GM21723 (cell line): ENCODE results near the gene ADIPOR2.

ENCODE experiments used
- ATAC-seq: cut with Tn5 transposase; IDR thresholded peaks from one replicate; pipeline ENCODE4 v1.9.1; 2021; ENCODE audit warnings: mild to moderate bottlenecking, moderate library complexity; ENCODE audit not compliant: unreplicated experiment

Gene ADIPOR2

DNA sequence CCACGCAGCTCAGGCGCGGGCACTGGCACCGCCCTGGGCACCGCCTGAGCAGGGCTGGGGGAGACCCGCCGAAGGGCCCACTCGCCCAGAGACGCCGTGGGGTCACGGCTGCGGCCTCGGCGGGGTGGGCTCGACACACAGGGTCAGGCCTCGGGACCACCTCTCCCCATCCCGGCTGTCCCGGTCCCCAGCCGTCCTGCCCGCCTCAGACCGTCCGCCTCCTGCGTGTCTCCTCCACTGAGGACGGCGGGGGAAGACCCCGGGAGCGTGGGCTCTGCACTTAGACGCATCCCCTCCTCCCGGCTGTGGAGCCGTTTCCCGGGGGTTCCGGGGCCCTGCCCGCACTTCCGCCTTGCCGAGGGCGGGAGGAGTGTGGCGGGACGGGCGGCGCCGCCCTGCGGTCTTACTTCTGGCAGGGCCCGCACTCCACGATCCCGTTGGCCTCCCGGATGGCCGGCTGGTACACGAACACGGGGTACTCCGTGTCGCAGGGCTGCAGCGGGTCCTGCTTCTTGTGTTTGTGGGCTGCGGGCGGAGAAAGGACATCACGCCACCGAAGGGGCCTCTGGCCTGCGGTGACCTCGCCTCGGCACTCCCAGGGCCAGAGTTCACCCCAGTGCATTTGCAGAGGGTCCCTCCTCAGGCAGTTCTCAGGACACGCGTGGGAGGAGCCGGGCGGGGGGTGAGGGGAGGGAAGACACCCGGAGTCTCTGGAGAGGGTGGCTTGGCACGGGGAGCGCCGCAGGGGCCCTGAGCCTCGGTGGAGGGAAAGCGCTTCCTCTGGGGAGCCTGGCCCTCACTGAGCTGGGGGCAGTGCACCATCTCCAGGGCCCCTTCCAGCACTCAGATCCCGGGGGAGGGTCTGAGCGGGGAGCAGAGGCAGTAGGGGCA lies 106.4 kb downstream of the ADIPOR2 start:
- peak; percentile 21 for ATAC-seq

DNA sequence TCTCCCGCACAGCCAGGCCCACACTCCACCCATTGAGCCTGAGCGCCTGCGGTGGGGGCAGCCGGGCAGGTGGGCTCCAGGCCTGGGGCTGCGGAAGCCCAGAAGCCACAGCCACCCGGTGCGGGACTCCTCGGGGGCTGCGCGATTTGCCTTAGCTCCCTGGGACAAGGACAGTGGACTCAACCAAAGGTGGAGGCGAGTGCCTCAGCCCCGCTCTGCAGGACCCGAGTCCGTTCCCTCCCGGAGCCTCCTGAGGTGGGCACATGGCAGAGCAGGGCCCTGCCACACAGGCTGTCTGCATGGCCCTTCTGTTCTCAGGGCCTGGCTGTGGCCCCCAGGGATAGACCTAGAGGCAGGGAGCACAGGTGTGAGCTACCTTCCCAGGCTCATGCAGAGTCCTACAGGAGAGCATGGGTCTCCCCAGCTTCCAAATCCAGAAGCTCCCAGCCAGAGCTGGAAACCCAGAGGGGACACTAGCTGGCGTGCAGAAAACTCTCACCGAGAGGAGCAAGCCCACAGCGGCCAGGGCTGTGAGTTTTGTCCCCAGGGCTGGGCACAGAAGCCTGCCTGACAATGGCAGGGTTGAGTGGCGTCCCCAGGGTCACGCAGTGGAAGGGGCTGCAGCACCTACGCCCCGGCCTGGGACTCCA lies 107.2 kb downstream of the ADIPOR2 start:
- ATAC-seq = no peak

DNA sequence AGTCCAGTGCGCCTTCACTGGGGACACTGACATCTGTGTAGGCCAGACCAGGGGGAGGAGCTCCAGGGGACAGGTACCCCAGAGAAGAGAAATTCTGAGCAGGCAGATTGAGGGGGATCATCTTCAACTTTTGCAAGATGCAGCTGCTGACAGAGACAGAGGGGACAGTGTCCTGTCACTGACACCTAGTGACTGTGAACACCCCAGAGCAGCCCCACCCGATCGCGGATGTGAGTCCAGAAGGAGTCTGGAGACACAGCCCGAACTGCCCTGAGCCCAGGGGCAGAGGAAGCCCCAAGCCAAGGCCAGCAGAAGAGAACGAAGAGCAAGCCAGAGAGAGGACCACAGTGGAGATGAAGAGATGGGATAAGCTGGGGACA lies 107.8 kb downstream of the ADIPOR2 start:
- ATAC-seq = no peak

- no peak for ATAC-seq
Observed at GRCh38 chr12:1799051-1799881, 108.4 kb downstream of the ADIPOR2 start.

GRCh38 chr12:1799882-1800400 lies 109.1 kb downstream of the ADIPOR2 start:
- ATAC-seq = no peak

DNA sequence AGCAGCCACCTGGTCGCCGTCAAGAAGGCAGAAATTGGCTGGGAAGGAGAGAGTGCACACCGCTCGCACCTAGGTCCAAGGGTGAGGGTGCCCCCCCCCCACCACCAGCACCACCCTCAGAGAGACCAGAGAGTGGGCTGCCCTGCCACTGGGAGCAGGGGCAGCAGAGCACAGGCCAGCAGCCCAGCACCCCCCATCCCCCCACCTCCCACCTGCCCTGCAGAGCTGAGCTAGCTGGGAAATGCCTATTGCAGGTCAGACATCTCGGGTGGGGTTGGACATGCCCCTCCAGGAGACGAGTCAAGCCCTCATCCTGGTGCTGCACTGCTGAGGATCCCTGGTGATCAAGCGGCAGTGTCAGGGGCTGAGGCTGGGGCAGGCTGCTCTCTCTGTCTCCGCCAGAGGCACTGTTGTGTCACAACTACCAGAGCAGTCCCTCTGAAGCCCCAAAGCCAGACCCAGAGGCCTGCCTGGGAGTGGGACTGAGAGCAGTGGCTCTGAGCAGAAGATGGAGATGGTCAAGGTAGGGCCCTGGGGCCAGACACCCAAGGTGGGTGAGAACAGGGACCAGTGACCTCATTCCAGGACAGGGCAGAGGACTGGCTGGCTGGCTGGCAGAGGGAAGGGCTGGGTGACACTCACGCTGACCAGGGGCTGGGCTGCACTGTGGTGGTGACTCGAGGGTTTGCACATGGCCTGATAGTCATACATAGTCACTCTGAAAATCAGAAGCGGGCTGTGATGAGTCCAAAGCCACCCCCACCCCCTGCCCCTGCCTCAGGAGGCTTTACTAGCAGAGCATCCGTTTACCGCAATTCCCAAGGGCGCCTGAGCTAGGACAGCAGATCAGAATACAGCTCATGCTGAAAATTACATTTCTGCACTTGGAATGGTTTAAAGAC lies 109.8 kb downstream of the ADIPOR2 start:
- no peak for ATAC-seq

DNA sequence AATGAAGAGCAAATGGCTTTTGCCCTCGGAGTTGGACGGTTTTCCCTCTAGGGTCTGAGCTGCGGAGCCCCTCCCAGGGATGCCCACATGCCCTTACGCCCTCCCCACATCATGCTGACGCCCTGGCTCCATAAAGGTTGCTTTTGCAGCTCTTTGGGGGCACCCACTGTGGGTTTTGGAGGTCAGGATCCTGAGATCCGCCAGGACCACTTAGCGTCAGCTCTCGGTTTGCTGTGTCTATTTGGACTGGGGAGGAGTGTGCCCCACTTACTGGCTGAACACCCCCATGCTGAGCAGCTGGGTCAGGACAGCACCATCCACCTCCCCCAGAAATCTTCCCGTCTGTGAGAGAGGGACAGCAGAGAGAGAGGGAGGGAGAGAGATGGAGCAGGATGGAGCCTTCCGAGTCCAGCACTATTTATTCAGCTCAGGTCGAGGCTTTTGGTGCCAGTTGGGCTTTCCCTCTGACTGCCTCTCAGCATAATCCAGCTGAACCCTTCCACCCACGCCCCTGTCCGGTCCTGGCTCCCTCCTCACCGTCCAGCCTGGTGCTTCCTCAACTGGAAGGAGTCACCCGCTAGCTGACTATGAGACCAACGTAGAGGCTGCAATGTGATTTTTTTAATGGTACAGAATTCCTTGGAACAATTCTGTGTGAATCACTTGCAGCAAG lies 110.6 kb downstream of the ADIPOR2 start:
- ATAC-seq = no peak

- no peak for ATAC-seq
Observed at GRCh38 chr12:1803736-1804135, 112.9 kb downstream of the ADIPOR2 start.

- ATAC-seq = peak; percentile 87
Observed at GRCh38 chr12:1804545-1805332, 113.9 kb downstream of the ADIPOR2 start.

- ATAC-seq = no peak
Observed at GRCh38 chr12:1805441-1806081, 114.7 kb downstream of the ADIPOR2 start.

GRCh38 chr12:1806301-1807086 lies 115.6 kb downstream of the ADIPOR2 start:
- ATAC-seq = no peak

GRCh38 chr12:1807087-1807860 lies 116.4 kb downstream of the ADIPOR2 start:
- ATAC-seq = no peak

DNA sequence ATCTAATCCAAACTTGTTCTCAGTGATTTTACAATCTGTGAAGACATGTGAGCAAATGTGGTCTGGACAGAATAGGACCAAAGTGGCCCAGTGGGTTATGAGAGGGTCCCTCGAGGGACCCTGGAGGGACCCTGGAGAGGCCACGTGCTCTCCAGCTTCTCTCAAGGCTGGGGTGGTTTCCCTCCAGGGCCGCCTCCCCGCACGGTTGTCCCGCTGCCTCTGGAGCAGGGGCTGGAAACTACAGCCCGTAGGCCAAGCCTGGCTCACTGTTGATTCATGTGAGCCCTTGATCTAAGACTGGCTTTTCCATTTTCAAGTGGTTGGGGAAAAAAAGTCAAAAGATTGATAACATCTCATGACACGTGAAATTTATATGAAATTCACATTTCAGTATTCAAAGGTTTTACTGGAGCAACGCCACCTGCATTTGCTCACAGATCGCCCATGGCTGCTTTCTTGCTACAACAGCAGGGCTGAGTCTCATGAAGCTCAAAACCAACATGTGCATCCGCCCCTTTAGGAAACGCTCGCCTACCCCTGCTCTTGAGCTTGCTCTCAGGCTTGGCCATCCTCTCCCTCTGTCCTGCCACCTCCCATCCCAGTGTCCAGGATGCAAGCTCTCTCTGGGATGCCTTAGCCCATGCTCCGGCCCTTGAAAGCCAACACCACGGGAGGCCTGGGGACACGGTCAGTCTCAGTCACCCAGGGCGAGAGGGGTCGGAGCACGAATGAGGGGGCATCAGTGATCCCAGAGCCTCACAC lies 117.3 kb downstream of the ADIPOR2 start:
- no peak for ATAC-seq

DNA sequence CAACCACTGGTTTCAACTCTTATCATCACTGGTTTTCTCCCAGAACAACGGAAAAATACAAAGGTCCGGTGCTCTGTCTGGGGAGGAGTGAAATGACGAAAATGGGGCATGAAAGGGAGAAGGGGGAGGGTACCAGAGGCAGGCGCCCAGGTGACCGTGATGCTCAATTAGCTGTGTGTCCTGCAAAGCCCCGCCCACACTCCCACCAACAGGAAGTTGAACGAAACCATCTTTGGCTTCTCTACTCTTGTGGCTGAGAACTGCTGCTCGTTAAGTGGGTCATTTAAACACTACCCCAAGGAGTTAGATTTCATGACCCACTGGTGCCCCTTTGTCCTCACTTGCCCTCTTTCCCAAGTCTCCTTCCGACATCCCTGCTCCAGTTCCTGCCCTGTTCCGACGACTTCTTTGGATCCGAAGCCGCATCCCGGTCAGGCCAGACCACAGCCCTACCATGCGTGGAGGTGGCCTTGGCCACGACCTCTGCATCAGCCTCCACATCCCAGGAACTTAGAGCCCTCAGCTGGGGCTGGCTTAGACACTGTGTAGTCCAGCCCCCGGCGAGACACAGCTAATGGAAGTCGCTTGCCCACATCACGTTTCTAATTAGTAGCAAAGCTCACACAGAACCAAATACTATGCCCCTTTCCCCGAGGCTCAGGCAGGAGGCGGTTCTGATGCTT lies 118.1 kb downstream of the ADIPOR2 start:
- no peak for ATAC-seq

GRCh38 chr12:1809591-1810190 lies 118.8 kb downstream of the ADIPOR2 start:
- ATAC-seq = no peak
